ENCODE results near the gene CHRNA3. TPM values are rescaled to one million over a fixed set of nuclear protein-coding genes. Genes with fewer than 3 reads are reported as not detected.

Gene CHRNA3
- polyA plus RNA-seq (0.10 TPM in 1 of 3 replicates, not detected in the others), polyA minus RNA-seq (not detected in 3 replicates)
- polyA plus RNA-seq (2011; ENCODE audit: low read depth) = not detected
- not detected in 2 replicates for polyA plus RNA-seq (2011; cell fraction: cytosol; rRNA removed)
- 0.36 TPM in 1 of 2 replicates, not detected in the other for polyA plus RNA-seq (2011; cell fraction: nucleus; rRNA removed)
- 0.14 and 0.20 TPM in 2 replicates for polyA plus RNA-seq (2012; ENCODE audit: low replicate concordance)
- polyA minus RNA-seq (2011; cell fraction: cytosol; rRNA and poly(A)+ RNA removed) = not detected
- polyA minus RNA-seq (2011; cell fraction: nucleus; rRNA and poly(A)+ RNA removed) = not detected in 2 replicates

GRCh38 chr15:78620527-78621421 lies at the start of gene CHRNA3:
Gene CHRNA3, minus strand, starts transcription at chr15:78620996. Its CDS starts 202 bp downstream, at chr15:78620794.
- no peak for DNase-seq (ENCODE audit: low read depth, low spot score)
- no peaks in the 10 kb centered on the region for H4K20me1 ChIP-seq (ENCODE audit: control insufficient read depth, extremely low read depth, insufficient read depth, low read length)
- no peak for FAIRE-seq
- TF ChIP-seq EZH2 (IDR thresholded peaks at IDR 0.05; ENCODE audit: low read length) = no peak
- TF ChIP-seq, protein P1, sequence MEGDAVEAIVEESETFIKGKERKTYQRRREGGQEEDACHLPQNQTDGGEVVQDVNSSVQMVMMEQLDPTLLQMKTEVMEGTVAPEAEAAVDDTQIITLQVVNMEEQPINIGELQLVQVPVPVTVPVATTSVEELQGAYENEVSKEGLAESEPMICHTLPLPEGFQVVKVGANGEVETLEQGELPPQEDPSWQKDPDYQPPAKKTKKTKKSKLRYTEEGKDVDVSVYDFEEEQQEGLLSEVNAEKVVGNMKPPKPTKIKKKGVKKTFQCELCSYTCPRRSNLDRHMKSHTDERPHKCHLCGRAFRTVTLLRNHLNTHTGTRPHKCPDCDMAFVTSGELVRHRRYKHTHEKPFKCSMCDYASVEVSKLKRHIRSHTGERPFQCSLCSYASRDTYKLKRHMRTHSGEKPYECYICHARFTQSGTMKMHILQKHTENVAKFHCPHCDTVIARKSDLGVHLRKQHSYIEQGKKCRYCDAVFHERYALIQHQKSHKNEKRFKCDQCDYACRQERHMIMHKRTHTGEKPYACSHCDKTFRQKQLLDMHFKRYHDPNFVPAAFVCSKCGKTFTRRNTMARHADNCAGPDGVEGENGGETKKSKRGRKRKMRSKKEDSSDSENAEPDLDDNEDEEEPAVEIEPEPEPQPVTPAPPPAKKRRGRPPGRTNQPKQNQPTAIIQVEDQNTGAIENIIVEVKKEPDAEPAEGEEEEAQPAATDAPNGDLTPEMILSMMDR (optimal IDR thresholded peaks at IDR 0.05 in 1 of 3, IDR thresholded peaks at IDR 0.05 in 1 of 3, conservative IDR thresholded peaks at IDR 0.05 in 1 of 3; ENCODE audit: extremely low read depth in 1 of 3, insufficient read depth in 2 of 3, low read length in 3 of 3) = no peak
- H3K27me3 ChIP-seq (ENCODE audit: control insufficient read depth, extremely low read depth, insufficient read depth, low read length) = peaks cover 38% of the 10 kb centered on the region
- no peaks in the 10 kb centered on the region for H3K79me2 ChIP-seq (ENCODE audit: control insufficient read depth, insufficient read depth, low read length)
- peak within 1 kb of the TSS; percentile 26 for H2AFZ ChIP-seq (ENCODE audit: control insufficient read depth, low read length)
- H3K36me3 ChIP-seq (ENCODE audit: control insufficient read depth in 2 of 2, extremely low read depth in 1 of 2, insufficient read depth in 2 of 2, low read length in 2 of 2) = no peaks in the 10 kb centered on the region
- dilution Hi-C loops (cut with MboI; ENCODE audit: extremely low pct_ligation_motif_present, low sequenced_read_pairs) = no loop called here
- H3K27ac ChIP-seq (ENCODE audit: control insufficient read depth, insufficient read depth, low read length) = no peak within 1 kb of the TSS
- no peak within 1 kb of the TSS for H3K9ac ChIP-seq (ENCODE audit: control insufficient read depth, extremely low read depth, insufficient read depth, low read length)
- peak within 1 kb of the TSS; percentile 9 to 53 (median 45) for H3K4me3 ChIP-seq (ENCODE audit: control insufficient read depth in 2 of 3, extremely low read depth in 1 of 3, insufficient read depth in 2 of 3, low read depth in 1 of 3, low read length in 3 of 3)
- peaks cover under 1% of the 10 kb centered on the region for H3K4me1 ChIP-seq (ENCODE audit: control insufficient read depth, extremely low read depth, insufficient read depth, low read length)
- peak within 1 kb of the TSS; percentile 62 for H3K4me2 ChIP-seq (ENCODE audit: control insufficient read depth, extremely low read depth, insufficient read depth, low read depth, low read length)
- H3K9me1 ChIP-seq (ENCODE audit: control insufficient read depth, extremely low read depth, insufficient read depth, low read length) = no peaks in the 10 kb centered on the region
- H3K9me3 ChIP-seq (ENCODE audit: control insufficient read depth, low read depth, low read length) = no peaks in the 10 kb centered on the region

DNA sequence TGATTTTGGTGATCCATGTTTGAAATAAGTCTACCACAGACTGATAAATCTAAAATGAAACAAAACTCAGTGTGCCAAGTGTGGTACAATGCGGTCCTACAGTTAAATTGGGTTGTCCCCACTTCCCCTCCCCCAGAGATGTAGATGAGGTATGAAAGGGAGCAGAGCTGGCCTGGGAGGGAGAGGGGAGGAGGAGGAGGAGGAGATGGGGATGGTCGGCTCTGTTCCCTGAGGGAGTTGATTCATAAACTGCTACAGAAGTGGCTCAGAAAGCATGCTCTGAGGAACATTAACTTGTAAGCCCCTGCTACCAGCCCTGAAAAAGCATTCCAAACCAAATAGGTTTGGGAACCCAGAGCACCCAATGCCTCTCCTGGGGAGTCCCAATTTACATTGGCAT lies 48.2 kb upstream of the CHRNA3 start:
- DNase-seq (ENCODE audit: low read depth, low spot score) (no peak), FAIRE-seq (no peak)
- Histone ChIP-seq H3K27me3 (ENCODE audit: control insufficient read depth, extremely low read depth, insufficient read depth, low read length) (no peaks in the 10 kb centered on the region), H3K9me3 (ENCODE audit: control insufficient read depth, low read depth, low read length) (no peaks in the 10 kb centered on the region), H3K9me1 (ENCODE audit: control insufficient read depth, extremely low read depth, insufficient read depth, low read length) (no peaks in the 10 kb centered on the region), H3K27ac (ENCODE audit: control insufficient read depth, insufficient read depth, low read length) (no peak overlapping the region), H3K36me3 (ENCODE audit: control insufficient read depth in 2 of 2, extremely low read depth in 1 of 2, insufficient read depth in 2 of 2, low read length in 2 of 2) (no peaks in the 10 kb centered on the region), H3K9ac (ENCODE audit: control insufficient read depth, extremely low read depth, insufficient read depth, low read length) (no peak overlapping the region), H3K4me1 (ENCODE audit: control insufficient read depth, extremely low read depth, insufficient read depth, low read length) (peaks cover 7% of the 10 kb centered on the region), H4K20me1 (ENCODE audit: control insufficient read depth, extremely low read depth, insufficient read depth, low read length) (no peaks in the 10 kb centered on the region), H3K4me3 (ENCODE audit: control insufficient read depth in 2 of 3, extremely low read depth in 1 of 3, insufficient read depth in 2 of 3, low read depth in 1 of 3, low read length in 3 of 3) (no peak overlapping the region), H2AFZ (ENCODE audit: control insufficient read depth, low read length) (no peak overlapping the region), H3K79me2 (ENCODE audit: control insufficient read depth, insufficient read depth, low read length) (no peaks in the 10 kb centered on the region), H3K4me2 (ENCODE audit: control insufficient read depth, extremely low read depth, insufficient read depth, low read depth, low read length) (no peak overlapping the region)
- dilution Hi-C loops (cut with MboI; ENCODE audit: extremely low pct_ligation_motif_present, low sequenced_read_pairs) = no loop called here
- TF ChIP-seq EZH2 (IDR thresholded peaks at IDR 0.05; ENCODE audit: low read length) = no peak
- TF ChIP-seq, protein P1 (optimal IDR thresholded peaks at IDR 0.05 in 1 of 3, IDR thresholded peaks at IDR 0.05 in 1 of 3, conservative IDR thresholded peaks at IDR 0.05 in 1 of 3; ENCODE audit: extremely low read depth in 1 of 3, insufficient read depth in 2 of 3, low read length in 3 of 3) = no peak

All from keratinocyte (primary cell).